Astrocyte (in vitro differentiated cells and primary cell): ENCODE measurements around the gene FOXB1. TPM values are rescaled to one million over a fixed set of nuclear protein-coding genes. Genes with fewer than 3 reads are reported as not detected.

Experiments
- DNase-seq: peaks from one replicate; pipeline ENCODE4 v3.0.0-alpha.2; 2010; ENCODE audit warnings: low read depth
- FAIRE-seq: peaks from 2 replicates; lab custom pipeline; 2011; peaks lifted over from hg19 to GRCh38; lab: Jason Lieb, UNC
- H2AFZ ChIP-seq: 2 replicates; pipeline ENCODE4 v1.6.0; 2012; ENCODE audit warnings: low read depth, low read length, inconsistent platforms
- H3K27ac ChIP-seq: 2 replicates; pipeline ENCODE4 v1.5.1; 2011; ENCODE audit warnings: low read depth, low read length, inconsistent platforms
- H3K27me3 ChIP-seq: 2 replicates; pipeline ENCODE4 v1.6.0; 2011; ENCODE audit warnings: low read length, inconsistent platforms; ENCODE audit not compliant: insufficient read depth
- H3K36me3 ChIP-seq: 2 replicates; pipeline ENCODE4 v1.5.1; 2011; ENCODE audit warnings: low read length, inconsistent platforms; ENCODE audit not compliant: insufficient read depth
- H3K4me1 ChIP-seq: 2 replicates; pipeline ENCODE4 v1.5.1; 2011; ENCODE audit warnings: low read length, inconsistent platforms; ENCODE audit not compliant: insufficient read depth
- H3K4me2 ChIP-seq: 2 replicates; pipeline ENCODE4 v1.6.0; 2012; ENCODE audit warnings: low read length, inconsistent platforms
- H3K4me3 ChIP-seq: 2 replicates; pipeline ENCODE4 v1.5.1; 2011; ENCODE audit warnings: low read depth, mild to moderate bottlenecking, low read length, inconsistent platforms; ENCODE audit not compliant: insufficient read depth
- H3K79me2 ChIP-seq: 2 replicates; pipeline ENCODE4 v1.6.0; 2012; ENCODE audit warnings: mild to moderate bottlenecking, low read length, inconsistent platforms; ENCODE audit not compliant: insufficient read depth
- H3K9ac ChIP-seq: 2 replicates; pipeline ENCODE4 v1.6.0; 2012; ENCODE audit warnings: mild to moderate bottlenecking, low read length, inconsistent platforms
- H3K9me3 ChIP-seq: 2 replicates; pipeline ENCODE4 v1.5.1; 2012; ENCODE audit warnings: low read depth, mild to moderate bottlenecking, low read length, inconsistent platforms; ENCODE audit not compliant: insufficient read depth
- H4K20me1 ChIP-seq: 2 replicates; pipeline ENCODE4 v1.6.0; 2012; ENCODE audit warnings: low read length, inconsistent platforms; ENCODE audit not compliant: insufficient read depth
- H3K27ac Mint-ChIP-seq: one replicate; pipeline ENCODE4 v1.8.0; 2021; ENCODE audit warnings: mild to moderate bottlenecking, mixed read lengths; ENCODE audit not compliant: unreplicated experiment
- H3K27me3 Mint-ChIP-seq: one replicate; pipeline ENCODE4 v1.8.0; 2021; ENCODE audit warnings: low read depth, mixed read lengths; ENCODE audit not compliant: unreplicated experiment
- H3K36me3 Mint-ChIP-seq: one replicate; pipeline ENCODE4 v1.8.0; 2021; ENCODE audit warnings: low read depth, mixed read lengths; ENCODE audit not compliant: unreplicated experiment
- H3K4me1 Mint-ChIP-seq: one replicate; pipeline ENCODE4 v1.8.0; 2021; ENCODE audit warnings: low read depth, mixed read lengths; ENCODE audit not compliant: unreplicated experiment
- H3K4me3 Mint-ChIP-seq: one replicate; pipeline ENCODE4 v1.8.0; 2021; ENCODE audit warnings: mild to moderate bottlenecking, moderate library complexity, mixed read lengths; ENCODE audit not compliant: unreplicated experiment
- H3K9me3 Mint-ChIP-seq: one replicate; pipeline ENCODE4 v1.8.0; 2021; ENCODE audit warnings: mild to moderate bottlenecking, mixed read lengths; ENCODE audit not compliant: unreplicated experiment
- EZH2 ChIP-seq: IDR thresholded peaks from 2 replicates; pipeline ENCODE4 v1.6.1; 2012; ENCODE audit warnings: mild to moderate bottlenecking, low read length, inconsistent platforms; ENCODE audit not compliant: insufficient read depth
- total RNA-seq: library from RNA; stranded (reverse); gene quantifications from 2 replicates; pipeline ENCODE4 v1.2.1, GENCODE V29; 2021
- TF ChIP-seq, protein P1 (sequence below): IDR thresholded peaks from 2 replicates; pipeline ENCODE4 v1.5.1; 2011; ENCODE audit warnings: low read depth, mild to moderate bottlenecking, inconsistent platforms, low read length, moderate library complexity; ENCODE audit not compliant: insufficient read depth

FOXB1 gene
- total RNA-seq, 1 donor from 2014 or later, result 1.3 TPM

DNA sequence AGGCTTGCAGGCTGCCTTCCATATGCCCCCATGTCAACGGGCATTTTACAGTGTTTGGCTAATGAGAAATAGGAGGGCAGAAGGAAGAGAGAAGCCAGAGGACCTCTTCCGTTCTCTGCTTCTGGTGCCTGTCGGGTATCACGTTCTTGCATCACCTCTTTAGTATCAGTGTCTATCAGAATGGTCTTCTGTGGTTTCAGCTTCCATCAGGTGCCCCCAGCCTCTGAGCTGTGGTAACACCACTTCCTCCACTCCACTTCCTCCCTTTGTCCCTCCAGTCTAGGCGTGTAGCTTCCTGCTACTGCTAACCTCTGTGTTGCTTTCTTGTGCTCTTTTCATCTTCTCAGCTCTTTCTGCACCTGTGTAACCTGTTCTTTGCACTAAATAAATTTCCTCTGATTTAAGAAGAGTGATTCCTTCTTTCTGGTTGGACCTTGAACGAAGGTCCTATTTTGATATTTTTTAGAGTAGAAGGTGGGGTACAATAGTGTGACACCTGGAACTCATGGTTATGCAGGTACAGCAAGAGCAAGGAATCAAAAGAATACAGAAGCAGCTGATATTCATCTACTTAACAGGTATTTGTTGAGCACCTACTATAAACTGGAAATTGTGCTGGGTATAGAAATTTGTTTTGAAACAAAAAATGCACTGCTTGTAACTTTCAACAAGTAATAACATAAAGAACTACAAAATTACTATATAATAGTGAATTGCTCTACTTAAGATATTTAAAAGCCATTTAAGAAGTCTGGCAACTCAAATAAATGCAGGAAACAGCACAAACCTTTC, 27.4 kb upstream of the FOXB1 start:
- TF ChIP-seq, protein P1, sequence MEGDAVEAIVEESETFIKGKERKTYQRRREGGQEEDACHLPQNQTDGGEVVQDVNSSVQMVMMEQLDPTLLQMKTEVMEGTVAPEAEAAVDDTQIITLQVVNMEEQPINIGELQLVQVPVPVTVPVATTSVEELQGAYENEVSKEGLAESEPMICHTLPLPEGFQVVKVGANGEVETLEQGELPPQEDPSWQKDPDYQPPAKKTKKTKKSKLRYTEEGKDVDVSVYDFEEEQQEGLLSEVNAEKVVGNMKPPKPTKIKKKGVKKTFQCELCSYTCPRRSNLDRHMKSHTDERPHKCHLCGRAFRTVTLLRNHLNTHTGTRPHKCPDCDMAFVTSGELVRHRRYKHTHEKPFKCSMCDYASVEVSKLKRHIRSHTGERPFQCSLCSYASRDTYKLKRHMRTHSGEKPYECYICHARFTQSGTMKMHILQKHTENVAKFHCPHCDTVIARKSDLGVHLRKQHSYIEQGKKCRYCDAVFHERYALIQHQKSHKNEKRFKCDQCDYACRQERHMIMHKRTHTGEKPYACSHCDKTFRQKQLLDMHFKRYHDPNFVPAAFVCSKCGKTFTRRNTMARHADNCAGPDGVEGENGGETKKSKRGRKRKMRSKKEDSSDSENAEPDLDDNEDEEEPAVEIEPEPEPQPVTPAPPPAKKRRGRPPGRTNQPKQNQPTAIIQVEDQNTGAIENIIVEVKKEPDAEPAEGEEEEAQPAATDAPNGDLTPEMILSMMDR, result no peak
- no peak for TF ChIP-seq EZH2
- Histone ChIP-seq H3K36me3 (no peaks in the 10 kb centered on the region), H3K9me3 (no peaks in the 10 kb centered on the region), H3K4me3 (no peak overlapping the region), H3K4me1 (no peaks in the 10 kb centered on the region), H3K9ac (no peak overlapping the region), H4K20me1 (no peaks in the 10 kb centered on the region), H3K4me2 (no peak overlapping the region), H2AFZ (no peak overlapping the region), H3K79me2 (no peaks in the 10 kb centered on the region), H3K27ac (no peak overlapping the region), H3K27me3 (no peaks in the 10 kb centered on the region)
- Mint-ChIP-seq H3K27me3 (no peaks in the 10 kb centered on the region), H3K27ac (no peak overlapping the region), H3K36me3 (no peaks in the 10 kb centered on the region), H3K9me3 (peaks cover 2% of the 10 kb centered on the region), H3K4me1 (no peaks in the 10 kb centered on the region), H3K4me3 (no peak overlapping the region)
- FAIRE-seq, result no peak
- no peak for DNase-seq

GRCh38 chr15:59991834-59992233, 12.3 kb upstream of the FOXB1 start:
- Histone ChIP-seq H3K4me2 (no peak overlapping the region), H3K79me2 (no peaks in the 10 kb centered on the region), H4K20me1 (no peaks in the 10 kb centered on the region), H2AFZ (no peak overlapping the region), H3K4me1 (no peaks in the 10 kb centered on the region), H3K9ac (no peak overlapping the region), H3K27ac (no peak overlapping the region), H3K27me3 (peaks cover 68% of the 10 kb centered on the region), H3K9me3 (no peaks in the 10 kb centered on the region), H3K4me3 (no peak overlapping the region), H3K36me3 (no peaks in the 10 kb centered on the region)
- Mint-ChIP-seq H3K36me3 (no peaks in the 10 kb centered on the region), H3K9me3 (peaks cover 4% of the 10 kb centered on the region), H3K4me3 (no peak overlapping the region), H3K27ac (no peak overlapping the region), H3K27me3 (peaks cover 36% of the 10 kb centered on the region), H3K4me1 (peaks cover 12% of the 10 kb centered on the region)
- DNase-seq, result no peak
- FAIRE-seq, result no peak
- TF ChIP-seq EZH2, result no peak
- TF ChIP-seq, protein P1, result no peak

GRCh38 chr15:59993041-59993750, 10.9 kb upstream of the FOXB1 start:
- Histone ChIP-seq H3K9ac (no peak overlapping the region), H2AFZ (no peak overlapping the region), H3K4me1 (peaks cover 4% of the 10 kb centered on the region), H3K27ac (no peak overlapping the region), H3K36me3 (no peaks in the 10 kb centered on the region), H3K9me3 (no peaks in the 10 kb centered on the region), H3K4me2 (no peak overlapping the region), H3K27me3 (peaks cover 81% of the 10 kb centered on the region), H3K4me3 (no peak overlapping the region), H3K79me2 (no peaks in the 10 kb centered on the region), H4K20me1 (peaks cover 2% of the 10 kb centered on the region)
- FAIRE-seq (no peak), DNase-seq (no peak)
- Mint-ChIP-seq H3K36me3 (no peaks in the 10 kb centered on the region), H3K4me3 (no peak overlapping the region), H3K27me3 (peaks cover 47% of the 10 kb centered on the region), H3K4me1 (peaks cover 14% of the 10 kb centered on the region), H3K9me3 (peaks cover 2% of the 10 kb centered on the region), H3K27ac (no peak overlapping the region)
- no peak for TF ChIP-seq EZH2
